Measurements from ENCODE around the gene C17orf78. TPM values are rescaled to one million over a fixed set of nuclear protein-coding genes. Genes with fewer than 3 reads are reported as not detected.

C17orf78 gene
- polyA plus RNA-seq, 1 of the 3 experiments (the other 2 are of a cell fraction): not detected

DNA sequence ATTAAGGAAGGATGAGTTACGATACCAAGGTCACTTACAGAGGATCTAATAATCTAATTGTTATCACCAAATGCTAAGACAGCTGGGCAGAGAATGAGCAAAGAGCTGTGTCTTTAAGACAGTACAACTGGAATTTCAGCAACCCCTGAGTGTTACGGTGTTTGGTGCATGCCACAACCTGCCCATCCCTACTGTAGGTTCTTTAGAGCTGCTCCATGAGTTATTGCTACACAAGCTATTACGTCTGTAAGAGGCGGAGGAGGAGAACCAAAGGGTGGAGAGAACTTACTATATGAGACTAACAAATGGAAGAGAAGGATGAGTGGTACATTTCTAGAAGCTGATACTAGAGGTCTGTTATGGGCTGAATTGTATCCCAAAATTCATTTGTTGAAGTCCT, 14.2 kb upstream of the C17orf78 start:
- H3K27me3 ChIP-seq (ENCODE audit: insufficient read depth): no peaks in the 10 kb centered on the region
- CTCF ChIA-PET: interaction anchor here (1.5 to 4.9 kb wide), 3 partner anchors 12 to 36 kb away, joined by 3 to 35 read pairs (median 5); partner anchors contain the start of gene C17orf78
- H2AFZ ChIP-seq (ENCODE audit: low read depth): no peak overlapping the region
- 0 out of 2 replicates have a peak, but pooled peaks cover 4% of the 10 kb centered on the region for H4K20me1 ChIP-seq (ENCODE audit: insufficient read depth)
- no peaks in the 10 kb centered on the region for H3K9me3 ChIP-seq
- no peak overlapping the region for H3K4me2 ChIP-seq
- H3K4me1 ChIP-seq (ENCODE audit: control insufficient read depth in 1 of 2, insufficient read depth in 2 of 2, low read depth in 1 of 2, low read length in 1 of 2): peaks cover 0 to 13% of the 10 kb centered on the region in 2 experiments; a peak in 2 of 4 replicates
- H3K36me3 ChIP-seq (replicated peaks in 1 of 2; ENCODE audit: control insufficient read depth in 1 of 2, insufficient read depth in 2 of 2, low read length in 1 of 2): no peaks in the 10 kb centered on the region
- H3F3A ChIP-seq (replicated peaks; ENCODE audit: insufficient read depth): peaks cover 7% of the 10 kb centered on the region
- 94% methylated on average over 4 of the region's 4 CpGs for WGBS (ENCODE audit: low lambda C conversion rate)
- peaks cover 23% of the 10 kb centered on the region; the same call in 1 of the 2 replicates for H3K79me2 ChIP-seq (ENCODE audit: insufficient read depth)
- no peak for TF ChIP-seq ELF1 (IDR thresholded peaks at IDR 0.05)
- TF ChIP-seq SIN3A (IDR thresholded peaks at IDR 0.05; ENCODE audit: borderline replicate concordance, low read depth, low read length): no peak
- TF ChIP-seq FOSL2 (IDR thresholded peaks at IDR 0.05; ENCODE audit: borderline replicate concordance, low read depth): no peak
- no peak for TF ChIP-seq YY1 (IDR thresholded peaks at IDR 0.05; ENCODE audit: low read depth)
- TF ChIP-seq, protein P1, sequence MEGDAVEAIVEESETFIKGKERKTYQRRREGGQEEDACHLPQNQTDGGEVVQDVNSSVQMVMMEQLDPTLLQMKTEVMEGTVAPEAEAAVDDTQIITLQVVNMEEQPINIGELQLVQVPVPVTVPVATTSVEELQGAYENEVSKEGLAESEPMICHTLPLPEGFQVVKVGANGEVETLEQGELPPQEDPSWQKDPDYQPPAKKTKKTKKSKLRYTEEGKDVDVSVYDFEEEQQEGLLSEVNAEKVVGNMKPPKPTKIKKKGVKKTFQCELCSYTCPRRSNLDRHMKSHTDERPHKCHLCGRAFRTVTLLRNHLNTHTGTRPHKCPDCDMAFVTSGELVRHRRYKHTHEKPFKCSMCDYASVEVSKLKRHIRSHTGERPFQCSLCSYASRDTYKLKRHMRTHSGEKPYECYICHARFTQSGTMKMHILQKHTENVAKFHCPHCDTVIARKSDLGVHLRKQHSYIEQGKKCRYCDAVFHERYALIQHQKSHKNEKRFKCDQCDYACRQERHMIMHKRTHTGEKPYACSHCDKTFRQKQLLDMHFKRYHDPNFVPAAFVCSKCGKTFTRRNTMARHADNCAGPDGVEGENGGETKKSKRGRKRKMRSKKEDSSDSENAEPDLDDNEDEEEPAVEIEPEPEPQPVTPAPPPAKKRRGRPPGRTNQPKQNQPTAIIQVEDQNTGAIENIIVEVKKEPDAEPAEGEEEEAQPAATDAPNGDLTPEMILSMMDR (IDR thresholded peaks at IDR 0.05): no peak
- TF ChIP-seq, protein P2, sequence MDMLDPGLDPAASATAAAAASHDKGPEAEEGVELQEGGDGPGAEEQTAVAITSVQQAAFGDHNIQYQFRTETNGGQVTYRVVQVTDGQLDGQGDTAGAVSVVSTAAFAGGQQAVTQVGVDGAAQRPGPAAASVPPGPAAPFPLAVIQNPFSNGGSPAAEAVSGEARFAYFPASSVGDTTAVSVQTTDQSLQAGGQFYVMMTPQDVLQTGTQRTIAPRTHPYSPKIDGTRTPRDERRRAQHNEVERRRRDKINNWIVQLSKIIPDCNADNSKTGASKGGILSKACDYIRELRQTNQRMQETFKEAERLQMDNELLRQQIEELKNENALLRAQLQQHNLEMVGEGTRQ (IDR thresholded peaks at IDR 0.05; ENCODE audit: borderline replicate concordance, low read depth, low read length): no peak
- no peak for TF ChIP-seq GATA2 (CRISPR knock-in tag; IDR thresholded peaks at IDR 0.05)
- TF ChIP-seq, protein P3, sequence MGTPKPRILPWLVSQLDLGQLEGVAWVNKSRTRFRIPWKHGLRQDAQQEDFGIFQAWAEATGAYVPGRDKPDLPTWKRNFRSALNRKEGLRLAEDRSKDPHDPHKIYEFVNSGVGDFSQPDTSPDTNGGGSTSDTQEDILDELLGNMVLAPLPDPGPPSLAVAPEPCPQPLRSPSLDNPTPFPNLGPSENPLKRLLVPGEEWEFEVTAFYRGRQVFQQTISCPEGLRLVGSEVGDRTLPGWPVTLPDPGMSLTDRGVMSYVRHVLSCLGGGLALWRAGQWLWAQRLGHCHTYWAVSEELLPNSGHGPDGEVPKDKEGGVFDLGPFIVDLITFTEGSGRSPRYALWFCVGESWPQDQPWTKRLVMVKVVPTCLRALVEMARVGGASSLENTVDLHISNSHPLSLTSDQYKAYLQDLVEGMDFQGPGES (IDR thresholded peaks at IDR 0.05; ENCODE audit: low read depth, low read length): no peak
- no peak for TF ChIP-seq MXI1 (IDR thresholded peaks at IDR 0.05; ENCODE audit: low read depth, low read length)
- TF ChIP-seq TEAD4 (IDR thresholded peaks at IDR 0.05; ENCODE audit: borderline replicate concordance, insufficient read depth): no peak
- no peak for TF ChIP-seq FOXJ3 (CRISPR knock-in tag; IDR thresholded peaks at IDR 0.05)
- TF ChIP-seq, protein P4, sequence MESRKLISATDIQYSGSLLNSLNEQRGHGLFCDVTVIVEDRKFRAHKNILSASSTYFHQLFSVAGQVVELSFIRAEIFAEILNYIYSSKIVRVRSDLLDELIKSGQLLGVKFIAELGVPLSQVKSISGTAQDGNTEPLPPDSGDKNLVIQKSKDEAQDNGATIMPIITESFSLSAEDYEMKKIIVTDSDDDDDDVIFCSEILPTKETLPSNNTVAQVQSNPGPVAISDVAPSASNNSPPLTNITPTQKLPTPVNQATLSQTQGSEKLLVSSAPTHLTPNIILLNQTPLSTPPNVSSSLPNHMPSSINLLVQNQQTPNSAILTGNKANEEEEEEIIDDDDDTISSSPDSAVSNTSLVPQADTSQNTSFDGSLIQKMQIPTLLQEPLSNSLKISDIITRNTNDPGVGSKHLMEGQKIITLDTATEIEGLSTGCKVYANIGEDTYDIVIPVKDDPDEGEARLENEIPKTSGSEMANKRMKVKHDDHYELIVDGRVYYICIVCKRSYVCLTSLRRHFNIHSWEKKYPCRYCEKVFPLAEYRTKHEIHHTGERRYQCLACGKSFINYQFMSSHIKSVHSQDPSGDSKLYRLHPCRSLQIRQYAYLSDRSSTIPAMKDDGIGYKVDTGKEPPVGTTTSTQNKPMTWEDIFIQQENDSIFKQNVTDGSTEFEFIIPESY (IDR thresholded peaks at IDR 0.05; ENCODE audit: borderline replicate concordance, low read depth): no peak
- no peak for TF ChIP-seq RCOR1 (IDR thresholded peaks at IDR 0.05; ENCODE audit: low read length)
- TF ChIP-seq, protein P5, sequence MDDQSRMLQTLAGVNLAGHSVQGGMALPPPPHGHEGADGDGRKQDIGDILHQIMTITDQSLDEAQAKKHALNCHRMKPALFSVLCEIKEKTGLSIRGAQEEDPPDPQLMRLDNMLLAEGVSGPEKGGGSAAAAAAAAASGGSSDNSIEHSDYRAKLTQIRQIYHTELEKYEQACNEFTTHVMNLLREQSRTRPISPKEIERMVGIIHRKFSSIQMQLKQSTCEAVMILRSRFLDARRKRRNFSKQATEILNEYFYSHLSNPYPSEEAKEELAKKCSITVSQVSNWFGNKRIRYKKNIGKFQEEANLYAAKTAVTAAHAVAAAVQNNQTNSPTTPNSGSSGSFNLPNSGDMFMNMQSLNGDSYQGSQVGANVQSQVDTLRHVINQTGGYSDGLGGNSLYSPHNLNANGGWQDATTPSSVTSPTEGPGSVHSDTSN (IDR thresholded peaks at IDR 0.05): no peak
- no peak for TF ChIP-seq RAD21 (IDR thresholded peaks at IDR 0.05; ENCODE audit: low read length)
- no peak for TF ChIP-seq CHD2 (IDR thresholded peaks at IDR 0.05; ENCODE audit: low read length, partially characterized antibody)
- no peak for TF ChIP-seq SMC3 (IDR thresholded peaks at IDR 0.05; ENCODE audit: low read depth, low read length)
- TF ChIP-seq FOXM1 (IDR thresholded peaks at IDR 0.05; ENCODE audit: low read depth): no peak
- no peak overlapping the region for H3K4me3 ChIP-seq (ENCODE audit: low read depth in 2 of 2, low read length in 1 of 2)
- no peak overlapping the region for H3K9ac ChIP-seq
- DNase-seq: no peak
- no peak overlapping the region for H3K27ac ChIP-seq (ENCODE audit: low read depth in 2 of 2, low read length in 1 of 2)
- H3K9me2 ChIP-seq: no peaks in the 10 kb centered on the region
- POLR2A ChIA-PET: interaction anchor here (0.6 kb wide), 1 partner anchor 137 kb away, joined by 3 read pairs; no protein-coding TSS in a partner anchor

Measured in SK-N-SH (cell line).